ENCODE results near the gene PSMA7.

Gene PSMA7

DNA sequence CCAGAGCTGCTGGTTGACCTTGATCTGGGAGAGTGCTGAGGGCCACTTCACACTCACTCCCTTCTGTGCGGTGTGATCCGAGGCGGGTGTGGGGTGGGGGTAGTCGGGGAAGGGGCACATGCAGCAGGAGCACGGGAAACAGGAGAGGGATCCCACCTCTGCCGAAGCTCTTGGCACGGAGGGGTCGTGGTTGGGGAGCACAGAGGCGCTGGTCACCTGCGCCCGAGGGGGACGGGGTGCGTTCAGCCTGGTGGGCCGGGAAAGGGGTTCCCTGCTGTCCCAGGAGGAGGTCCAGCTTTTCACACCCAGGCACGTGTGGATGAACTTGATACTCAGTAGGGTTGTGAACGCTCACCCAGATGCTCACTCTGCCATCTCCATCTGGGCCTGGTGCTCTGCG, 17.7 kb upstream of the PSMA7 start:
- DNase-seq = no peak
- H3K27me3 ChIP-seq = no peaks in the 10 kb centered on the region
- TF ChIP-seq, protein P1, sequence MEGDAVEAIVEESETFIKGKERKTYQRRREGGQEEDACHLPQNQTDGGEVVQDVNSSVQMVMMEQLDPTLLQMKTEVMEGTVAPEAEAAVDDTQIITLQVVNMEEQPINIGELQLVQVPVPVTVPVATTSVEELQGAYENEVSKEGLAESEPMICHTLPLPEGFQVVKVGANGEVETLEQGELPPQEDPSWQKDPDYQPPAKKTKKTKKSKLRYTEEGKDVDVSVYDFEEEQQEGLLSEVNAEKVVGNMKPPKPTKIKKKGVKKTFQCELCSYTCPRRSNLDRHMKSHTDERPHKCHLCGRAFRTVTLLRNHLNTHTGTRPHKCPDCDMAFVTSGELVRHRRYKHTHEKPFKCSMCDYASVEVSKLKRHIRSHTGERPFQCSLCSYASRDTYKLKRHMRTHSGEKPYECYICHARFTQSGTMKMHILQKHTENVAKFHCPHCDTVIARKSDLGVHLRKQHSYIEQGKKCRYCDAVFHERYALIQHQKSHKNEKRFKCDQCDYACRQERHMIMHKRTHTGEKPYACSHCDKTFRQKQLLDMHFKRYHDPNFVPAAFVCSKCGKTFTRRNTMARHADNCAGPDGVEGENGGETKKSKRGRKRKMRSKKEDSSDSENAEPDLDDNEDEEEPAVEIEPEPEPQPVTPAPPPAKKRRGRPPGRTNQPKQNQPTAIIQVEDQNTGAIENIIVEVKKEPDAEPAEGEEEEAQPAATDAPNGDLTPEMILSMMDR (IDR thresholded peaks at IDR 0.05) = no peak
- peaks cover 34 to 75% (median 57%) of the 10 kb centered on the region in 3 donors for H3K36me3 ChIP-seq
- H3K4me1 ChIP-seq = peaks cover 0 to 12% (median 6%) of the 10 kb centered on the region in 4 donors
- no peak overlapping the region for H3K4me3 ChIP-seq
- intact Hi-C loops (cut with DNase I; ENCODE audit: low total_unique reads) = no loop called here
- no peaks in the 10 kb centered on the region for H3K9me3 ChIP-seq
- H3K27ac ChIP-seq = no peak overlapping the region

DNA sequence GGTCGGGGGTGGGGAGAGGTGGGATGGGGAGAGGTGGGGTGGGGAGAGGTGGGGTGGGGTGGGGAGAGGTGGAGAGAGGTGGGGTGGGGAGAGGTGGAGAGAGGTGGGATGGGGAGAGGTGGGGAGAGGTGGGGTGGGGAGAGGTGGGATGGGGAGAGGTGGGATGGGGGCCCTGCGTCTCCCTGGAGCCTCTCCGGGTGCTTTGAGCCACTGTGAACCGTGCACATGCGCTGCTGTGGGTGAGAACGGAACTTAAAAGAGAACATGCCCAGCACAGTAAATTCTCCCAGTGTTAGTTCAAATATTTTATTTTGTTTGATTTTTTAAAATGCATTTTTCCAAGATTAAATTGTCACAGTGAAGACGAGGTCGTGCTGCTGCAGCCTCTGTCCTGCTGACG, 17.1 kb upstream of the PSMA7 start:
- H3K27me3 ChIP-seq = no peaks in the 10 kb centered on the region
- no peaks in the 10 kb centered on the region for H3K9me3 ChIP-seq
- H3K36me3 ChIP-seq = peaks cover 27 to 74% (median 51%) of the 10 kb centered on the region in 3 donors
- H3K4me1 ChIP-seq = peaks cover 0 to 15% (median 6%) of the 10 kb centered on the region in 4 donors
- no peak overlapping the region for H3K27ac ChIP-seq
- no peak for DNase-seq
- intact Hi-C loops (cut with DNase I; ENCODE audit: low total_unique reads) = no loop called here
- H3K4me3 ChIP-seq = no peak overlapping the region
- TF ChIP-seq, protein P1 (IDR thresholded peaks at IDR 0.05) = no peak

DNA sequence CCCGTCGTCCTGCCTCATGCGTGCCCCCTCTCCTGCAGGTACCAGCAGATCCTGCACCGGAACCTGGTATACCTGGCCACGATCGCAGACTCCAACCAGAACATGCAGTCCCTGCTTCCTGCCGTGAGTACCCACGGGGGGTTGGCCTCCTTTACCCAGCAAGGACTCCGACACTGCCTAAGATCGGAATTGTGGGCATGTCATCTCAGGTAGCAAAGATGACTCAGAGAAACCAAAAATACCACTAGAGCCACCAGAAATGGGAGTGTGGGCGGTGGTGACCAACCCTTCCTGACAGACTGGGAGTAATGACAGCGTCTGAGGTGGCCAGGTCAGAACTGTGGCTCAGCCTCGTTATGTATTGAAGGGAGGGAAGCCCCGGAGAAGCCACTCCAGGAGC, 16.6 kb upstream of the PSMA7 start:
- Histone ChIP-seq H3K9me3 (no peaks in the 10 kb centered on the region), H3K27ac (no peak overlapping the region), H3K4me3 (no peak overlapping the region), H3K27me3 (no peaks in the 10 kb centered on the region), H3K4me1 (peaks cover 0 to 15% (median 6%) of the 10 kb centered on the region in 4 donors), H3K36me3 (peaks cover 23 to 72% (median 49%) of the 10 kb centered on the region in 3 donors)
- intact Hi-C loops (cut with DNase I; ENCODE audit: low total_unique reads) = no loop called here
- no peak for DNase-seq
- TF ChIP-seq, protein P1 (IDR thresholded peaks at IDR 0.05) = no peak

DNA sequence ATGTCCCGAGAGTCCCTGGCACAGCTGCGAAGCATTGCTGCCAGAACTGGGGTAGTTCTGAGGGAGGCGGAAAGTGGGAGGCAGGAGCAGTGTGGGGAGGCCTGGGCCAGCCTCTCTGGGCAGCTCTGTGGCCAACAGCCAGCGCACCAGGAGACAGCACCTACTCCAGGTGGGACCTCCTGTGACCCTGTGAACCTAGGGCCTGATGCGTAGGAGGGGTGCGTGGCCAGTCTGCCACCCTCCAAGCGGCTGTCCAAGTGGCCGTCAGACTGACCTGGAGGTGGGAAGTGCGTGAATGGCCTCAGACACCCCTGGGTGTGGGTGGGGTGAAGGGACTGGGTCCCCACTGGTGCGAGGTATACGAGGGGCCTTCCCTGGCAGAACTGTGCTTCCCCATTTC, 15.9 kb upstream of the PSMA7 start:
- Histone ChIP-seq H3K36me3 (peaks cover 15 to 71% (median 48%) of the 10 kb centered on the region in 3 donors), H3K27ac (no peak overlapping the region), H3K4me1 (peaks cover 0 to 15% (median 6%) of the 10 kb centered on the region in 4 donors), H3K9me3 (no peaks in the 10 kb centered on the region), H3K4me3 (no peak overlapping the region), H3K27me3 (no peaks in the 10 kb centered on the region)
- intact Hi-C loops (cut with DNase I; ENCODE audit: low total_unique reads) = no loop called here
- DNase-seq = no peak
- TF ChIP-seq, protein P1 (IDR thresholded peaks at IDR 0.05) = no peak

DNA sequence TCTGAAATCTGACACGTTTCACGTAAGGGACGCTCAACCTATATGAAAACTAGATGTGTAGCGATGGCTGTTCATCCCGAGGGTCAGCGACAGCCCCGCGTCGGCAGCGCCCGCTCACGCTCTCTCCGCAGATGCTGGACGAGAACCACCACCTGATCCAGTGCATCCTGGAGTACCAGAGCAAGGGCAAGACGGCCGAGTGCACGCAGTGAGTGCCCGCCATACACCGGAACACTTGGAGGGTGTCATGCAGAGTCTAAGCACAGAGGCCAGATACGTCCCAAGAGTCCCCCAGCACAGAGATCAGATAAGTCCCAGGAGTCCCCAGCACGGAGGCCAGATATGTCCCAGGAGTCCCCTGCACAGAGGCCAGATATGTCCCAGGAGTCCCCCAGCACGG, 15.3 kb upstream of the PSMA7 start:
- Histone ChIP-seq H3K4me3 (no peak overlapping the region), H3K9me3 (no peaks in the 10 kb centered on the region), H3K36me3 (peaks cover 10 to 66% (median 43%) of the 10 kb centered on the region in 3 donors), H3K27ac (no peak overlapping the region), H3K4me1 (peaks cover 0 to 15% (median 6%) of the 10 kb centered on the region in 4 donors), H3K27me3 (no peaks in the 10 kb centered on the region)
- DNase-seq = no peak
- TF ChIP-seq, protein P1 (IDR thresholded peaks at IDR 0.05) = no peak
- intact Hi-C loops (cut with DNase I; ENCODE audit: low total_unique reads) = no loop called here

DNA sequence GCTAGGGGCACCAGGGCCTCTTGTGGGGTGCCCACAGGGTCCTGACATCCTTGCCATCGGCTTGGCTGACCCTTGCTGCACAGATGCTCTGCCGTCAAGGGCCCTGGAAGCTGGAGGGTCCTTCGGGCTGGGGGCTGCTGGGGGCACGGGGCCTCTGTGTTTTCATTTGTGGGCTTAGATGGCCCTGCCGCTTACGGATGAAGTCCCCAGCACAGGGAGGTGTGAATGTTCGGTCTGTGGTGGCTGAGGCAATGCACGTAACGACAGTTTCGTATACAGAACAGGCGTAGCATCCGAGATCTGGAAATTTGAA, 14.8 kb upstream of the PSMA7 start:
- Histone ChIP-seq H3K4me3 (no peak overlapping the region), H3K27me3 (no peaks in the 10 kb centered on the region), H3K36me3 (peaks cover 6 to 61% (median 38%) of the 10 kb centered on the region in 3 donors), H3K4me1 (peaks cover 0 to 15% (median 6%) of the 10 kb centered on the region in 4 donors), H3K27ac (no peak overlapping the region), H3K9me3 (no peaks in the 10 kb centered on the region)
- intact Hi-C loops (cut with DNase I; ENCODE audit: low total_unique reads) = no loop called here
- no peak for DNase-seq
- TF ChIP-seq, protein P1 (IDR thresholded peaks at IDR 0.05) = no peak

All from tibial artery (tissue), 4 donors.